Measurements from ENCODE around the gene MCC.

DNA sequence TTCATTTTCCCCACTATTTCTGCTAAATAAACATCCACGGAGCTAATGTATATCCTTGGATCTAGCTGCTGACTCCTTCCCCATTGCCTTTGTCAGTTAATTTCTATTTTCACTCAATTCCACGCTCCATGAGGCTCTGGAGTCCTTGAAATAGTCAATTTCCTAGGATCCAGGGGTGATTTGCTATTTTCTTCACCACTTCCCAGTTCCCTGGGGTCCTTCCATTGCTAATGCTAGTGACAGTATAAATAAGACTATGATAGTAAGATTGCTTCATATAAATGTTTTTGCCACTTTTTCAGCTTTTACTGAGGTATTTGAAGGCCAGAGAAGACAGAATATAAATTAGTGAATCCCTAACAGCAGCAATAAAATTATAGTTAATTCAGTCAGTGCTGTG is 66.6 kb downstream of the MCC start:
- TF ChIP-seq, protein P1, sequence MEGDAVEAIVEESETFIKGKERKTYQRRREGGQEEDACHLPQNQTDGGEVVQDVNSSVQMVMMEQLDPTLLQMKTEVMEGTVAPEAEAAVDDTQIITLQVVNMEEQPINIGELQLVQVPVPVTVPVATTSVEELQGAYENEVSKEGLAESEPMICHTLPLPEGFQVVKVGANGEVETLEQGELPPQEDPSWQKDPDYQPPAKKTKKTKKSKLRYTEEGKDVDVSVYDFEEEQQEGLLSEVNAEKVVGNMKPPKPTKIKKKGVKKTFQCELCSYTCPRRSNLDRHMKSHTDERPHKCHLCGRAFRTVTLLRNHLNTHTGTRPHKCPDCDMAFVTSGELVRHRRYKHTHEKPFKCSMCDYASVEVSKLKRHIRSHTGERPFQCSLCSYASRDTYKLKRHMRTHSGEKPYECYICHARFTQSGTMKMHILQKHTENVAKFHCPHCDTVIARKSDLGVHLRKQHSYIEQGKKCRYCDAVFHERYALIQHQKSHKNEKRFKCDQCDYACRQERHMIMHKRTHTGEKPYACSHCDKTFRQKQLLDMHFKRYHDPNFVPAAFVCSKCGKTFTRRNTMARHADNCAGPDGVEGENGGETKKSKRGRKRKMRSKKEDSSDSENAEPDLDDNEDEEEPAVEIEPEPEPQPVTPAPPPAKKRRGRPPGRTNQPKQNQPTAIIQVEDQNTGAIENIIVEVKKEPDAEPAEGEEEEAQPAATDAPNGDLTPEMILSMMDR (optimal IDR thresholded peaks at IDR 0.05 in 1 of 3, IDR thresholded peaks at IDR 0.05 in 1 of 3, conservative IDR thresholded peaks at IDR 0.05 in 1 of 3; ENCODE audit: extremely low read depth in 1 of 3, insufficient read depth in 2 of 3, low read length in 3 of 3): no peak
- no peak for TF ChIP-seq EZH2 (IDR thresholded peaks at IDR 0.05; ENCODE audit: low read length)
